Fibroblast of lung (primary cell): ENCODE measurements around the gene CNTNAP4. TPM values are rescaled to one million over a fixed set of nuclear protein-coding genes. Genes with fewer than 3 reads are reported as not detected.

Source experiments
- DNase-seq, 2 donors: peaks; one replicate each; pipeline versions ENCODE4 v3.0.0 to v3.0.0-alpha.2; 2010; ENCODE audit warnings: low read depth in 2 of 2
- H2AFZ ChIP-seq: 2 replicates; pipeline ENCODE4 v1.5.1; 2012; ENCODE audit warnings: low read length, control low read depth, inconsistent platforms
- H3K27ac ChIP-seq: 2 replicates; pipeline ENCODE4 v1.5.1; 2011; ENCODE audit warnings: low read length, control low read depth; ENCODE audit not compliant: insufficient read depth
- H3K27me3 ChIP-seq: 2 replicates; pipeline ENCODE4 v1.5.1; 2011; ENCODE audit warnings: mild to moderate bottlenecking, low read length; ENCODE audit not compliant: control insufficient read depth, insufficient read depth
- H3K36me3 ChIP-seq: 2 replicates; pipeline ENCODE4 v1.5.1; 2011; ENCODE audit warnings: low read length; ENCODE audit not compliant: control insufficient read depth, insufficient read depth
- H3K4me1 ChIP-seq: 2 replicates; pipeline ENCODE4 v1.5.1; 2011; ENCODE audit warnings: low read length; ENCODE audit not compliant: control insufficient read depth, insufficient read depth; ENCODE audit errors: extremely low read depth
- H3K4me2 ChIP-seq: 2 replicates; pipeline ENCODE4 v1.5.1; 2011; ENCODE audit warnings: low read length, control low read depth; ENCODE audit not compliant: insufficient read depth; ENCODE audit errors: extremely low read depth
- H3K4me3 ChIP-seq, 4 experiments: fragments of 200-600 bp in 1 of 4; sonication (generic) in 1 of 4; replicated peaks in 1 of 4; 2 replicates each; pipeline ENCODE4 v1.5.1; 2011 to 2016; ENCODE audit warnings: low read length in 4 of 4, low read depth in 3 of 4, mild to moderate bottlenecking in 3 of 4, control low read depth in 2 of 4, inconsistent platforms in 1 of 4, mixed read lengths in 1 of 4; ENCODE audit not compliant: insufficient read depth in 1 of 4; ENCODE audit errors: control extremely low read depth in 1 of 4
- H3K79me2 ChIP-seq: 2 replicates; pipeline ENCODE4 v1.5.1; 2012; ENCODE audit warnings: mild to moderate bottlenecking, low read length, inconsistent platforms; ENCODE audit not compliant: control insufficient read depth, insufficient read depth
- H3K9ac ChIP-seq: 2 replicates; pipeline ENCODE4 v1.5.1; 2011; ENCODE audit warnings: mild to moderate bottlenecking, low read length, control low read depth; ENCODE audit not compliant: insufficient read depth
- H3K9me3 ChIP-seq: 2 replicates; pipeline ENCODE4 v1.5.1; 2012; ENCODE audit warnings: low read depth, low read length; ENCODE audit not compliant: control insufficient read depth, insufficient read depth
- H4K20me1 ChIP-seq: 2 replicates; pipeline ENCODE4 v1.5.1; 2011; ENCODE audit warnings: low read length; ENCODE audit not compliant: control insufficient read depth, insufficient read depth; ENCODE audit errors: extremely low read depth
- EZH2 ChIP-seq: IDR thresholded peaks from 2 replicates; pipeline ENCODE4 v1.5.1; 2012; ENCODE audit warnings: low read length, control low read depth, mild to moderate bottlenecking; ENCODE audit errors: missing control alignments
- polyA plus RNA-seq, 2 donors: library from polyadenylated mRNA; depleted of rRNA in 1 of 2; stranded (reverse) in 1 of 2; unstranded in 1 of 2; fragments of >200 nt; gene quantifications; 2 replicates each; pipeline ENCODE4 v1.2.1, GENCODE V29; 2011 to 2012; ENCODE audit warnings: missing spikeins in 1 of 2
- total RNA-seq: library from RNA; depleted of rRNA; stranded (reverse); fragments of >200 nt; gene quantifications from 2 replicates; pipeline ENCODE4 v1.2.1, GENCODE V29; 2014
- TF ChIP-seq, protein P1 (sequence below), 2 donors: IDR thresholded peaks in 1 of 2; conservative IDR thresholded peaks in 1 of 2; 1 replicate in 1 of 2; 2 replicates in 1 of 2; pipeline ENCODE4 v1.5.1; 2011 to 2012; ENCODE audit warnings: low read length in 2 of 2, control low read depth in 1 of 2, inconsistent platforms in 1 of 2, low read depth in 1 of 2, mild to moderate bottlenecking in 1 of 2

Gene CNTNAP4
- total and polyA plus RNA-seq, 2 donors (not counting 1 experiment from before 2014, with no cell fraction given): not detected

DNA sequence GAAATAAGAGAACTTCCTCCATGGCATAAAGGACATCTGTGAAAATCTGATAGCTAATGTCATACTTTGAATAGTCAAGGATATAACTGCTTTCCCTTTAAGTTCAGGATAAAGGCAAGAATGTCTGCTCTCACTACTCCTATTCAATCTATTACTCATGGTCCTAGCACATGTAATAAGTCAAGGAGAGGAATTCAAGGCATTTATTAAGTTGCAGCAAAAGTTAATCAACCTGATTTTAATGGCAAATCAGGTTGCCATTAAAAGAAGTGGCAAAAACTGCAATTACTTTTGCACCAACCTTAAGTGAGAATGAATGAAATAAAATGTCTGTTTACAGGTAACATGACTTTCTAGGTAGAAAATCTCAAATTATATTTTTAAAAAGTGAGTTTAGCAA is 225.9 kb downstream of the CNTNAP4 start:
- Histone ChIP-seq H4K20me1 (no peaks in the 10 kb centered on the region), H3K27ac (no peak overlapping the region), H3K4me1 (no peaks in the 10 kb centered on the region), H3K9ac (no peak overlapping the region), H3K36me3 (no peaks in the 10 kb centered on the region), H3K27me3 (no peaks in the 10 kb centered on the region), H3K4me3 (no peak overlapping the region), H3K79me2 (no peaks in the 10 kb centered on the region), H3K9me3 (no peaks in the 10 kb centered on the region), H2AFZ (no peak overlapping the region), H3K4me2 (no peak overlapping the region)
- DNase-seq: no peak
- no peak for TF ChIP-seq EZH2
- TF ChIP-seq, protein P1, sequence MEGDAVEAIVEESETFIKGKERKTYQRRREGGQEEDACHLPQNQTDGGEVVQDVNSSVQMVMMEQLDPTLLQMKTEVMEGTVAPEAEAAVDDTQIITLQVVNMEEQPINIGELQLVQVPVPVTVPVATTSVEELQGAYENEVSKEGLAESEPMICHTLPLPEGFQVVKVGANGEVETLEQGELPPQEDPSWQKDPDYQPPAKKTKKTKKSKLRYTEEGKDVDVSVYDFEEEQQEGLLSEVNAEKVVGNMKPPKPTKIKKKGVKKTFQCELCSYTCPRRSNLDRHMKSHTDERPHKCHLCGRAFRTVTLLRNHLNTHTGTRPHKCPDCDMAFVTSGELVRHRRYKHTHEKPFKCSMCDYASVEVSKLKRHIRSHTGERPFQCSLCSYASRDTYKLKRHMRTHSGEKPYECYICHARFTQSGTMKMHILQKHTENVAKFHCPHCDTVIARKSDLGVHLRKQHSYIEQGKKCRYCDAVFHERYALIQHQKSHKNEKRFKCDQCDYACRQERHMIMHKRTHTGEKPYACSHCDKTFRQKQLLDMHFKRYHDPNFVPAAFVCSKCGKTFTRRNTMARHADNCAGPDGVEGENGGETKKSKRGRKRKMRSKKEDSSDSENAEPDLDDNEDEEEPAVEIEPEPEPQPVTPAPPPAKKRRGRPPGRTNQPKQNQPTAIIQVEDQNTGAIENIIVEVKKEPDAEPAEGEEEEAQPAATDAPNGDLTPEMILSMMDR (conservative IDR thresholded peaks at IDR 0.05 in 1 of 2, IDR thresholded peaks at IDR 0.05 in 1 of 2; ENCODE audit: low read depth in 1 of 2, low read length in 2 of 2): no peak

DNA sequence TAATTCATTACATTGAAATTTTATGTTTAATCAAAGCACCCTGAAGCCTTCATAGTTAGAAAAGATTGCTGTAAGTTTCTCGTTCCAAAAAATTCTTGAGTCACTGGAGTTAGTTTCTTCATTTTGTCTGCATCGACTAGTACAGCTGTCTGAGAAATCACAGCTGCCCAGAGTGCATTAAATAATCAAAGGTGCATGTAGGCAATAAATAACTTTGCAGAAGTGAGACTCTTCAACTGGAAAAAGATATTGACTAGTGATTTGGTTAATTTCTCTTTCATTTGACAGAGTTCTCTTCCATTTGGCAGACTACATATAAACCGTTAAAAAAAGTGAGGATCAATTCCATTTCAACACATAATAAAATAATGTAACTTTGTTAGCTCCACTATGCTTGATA is 234.0 kb downstream of the CNTNAP4 start:
- Histone ChIP-seq H3K79me2 (no peaks in the 10 kb centered on the region), H4K20me1 (no peaks in the 10 kb centered on the region), H3K4me2 (no peak overlapping the region), H3K9me3 (no peaks in the 10 kb centered on the region), H3K27me3 (no peaks in the 10 kb centered on the region), H3K9ac (no peak overlapping the region), H3K27ac (no peak overlapping the region), H3K36me3 (no peaks in the 10 kb centered on the region), H3K4me1 (no peaks in the 10 kb centered on the region), H2AFZ (no peak overlapping the region), H3K4me3 (no peak overlapping the region)
- TF ChIP-seq, protein P1 (conservative IDR thresholded peaks at IDR 0.05 in 1 of 2, IDR thresholded peaks at IDR 0.05 in 1 of 2; ENCODE audit: low read depth in 1 of 2, low read length in 2 of 2): no peak
- TF ChIP-seq EZH2: no peak
- DNase-seq: no peak

DNA sequence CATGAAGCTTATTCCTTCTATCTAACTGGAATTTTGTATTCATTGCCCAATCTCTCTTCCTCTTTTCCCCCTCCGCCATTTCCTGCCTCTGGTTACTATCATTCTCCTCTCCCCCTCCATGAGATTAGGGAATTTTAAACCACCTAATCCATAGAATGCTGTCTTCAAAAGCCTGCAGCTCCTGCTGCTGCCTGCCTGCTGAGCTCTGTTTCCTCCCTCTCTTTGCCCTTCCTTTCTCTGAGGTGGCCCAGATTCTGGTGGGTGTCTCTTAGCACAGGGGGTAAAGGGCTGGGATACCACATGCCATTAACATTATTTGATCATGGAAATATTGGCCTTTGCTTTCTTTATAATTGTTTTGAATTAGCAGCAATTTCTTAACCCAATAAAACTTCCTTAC is 241.6 kb downstream of the CNTNAP4 start:
- H2AFZ ChIP-seq: no peak overlapping the region
- no peaks in the 10 kb centered on the region for H3K4me1 ChIP-seq
- no peaks in the 10 kb centered on the region for H3K9me3 ChIP-seq
- no peaks in the 10 kb centered on the region for H3K79me2 ChIP-seq
- no peak overlapping the region for H3K9ac ChIP-seq
- TF ChIP-seq, protein P1 (conservative IDR thresholded peaks at IDR 0.05 in 1 of 2, IDR thresholded peaks at IDR 0.05 in 1 of 2; ENCODE audit: low read depth in 1 of 2, low read length in 2 of 2): no peak
- TF ChIP-seq EZH2: no peak
- no peak overlapping the region for H3K27ac ChIP-seq
- H3K4me3 ChIP-seq: no peak overlapping the region
- no peak overlapping the region for H3K4me2 ChIP-seq
- H3K36me3 ChIP-seq: no peaks in the 10 kb centered on the region
- H4K20me1 ChIP-seq: no peaks in the 10 kb centered on the region
- H3K27me3 ChIP-seq: no peaks in the 10 kb centered on the region
- DNase-seq: no peak
